Osteoblast (primary cell): Measurements from ENCODE around the gene GPX6. TPM values are rescaled to one million over a fixed set of nuclear protein-coding genes. Genes with fewer than 3 reads are reported as not detected.

Experiments
- DNase-seq: peaks from one replicate; pipeline ENCODE4 v3.0.0; 2011; ENCODE audit warnings: low spot score, mixed read lengths; ENCODE audit not compliant: insufficient read length; ENCODE audit errors: missing footprints
- H2AFZ ChIP-seq: 2 replicates; pipeline ENCODE4 v1.6.0; 2011; ENCODE audit warnings: mild to moderate bottlenecking, low read length
- H3K27ac ChIP-seq: 2 replicates; pipeline ENCODE4 v1.5.1; 2011; ENCODE audit warnings: mild to moderate bottlenecking, low read depth, low read length, moderate library complexity
- H3K27me3 ChIP-seq: 2 replicates; pipeline ENCODE4 v1.6.0; 2012; ENCODE audit warnings: mild to moderate bottlenecking, control low read depth, inconsistent platforms, low read length, moderate library complexity; ENCODE audit not compliant: insufficient read depth
- H3K36me3 ChIP-seq: 2 replicates; pipeline ENCODE4 v1.5.1; 2011; ENCODE audit warnings: mild to moderate bottlenecking, low read length, control low read depth, moderate library complexity; ENCODE audit not compliant: insufficient read depth
- H3K4me1 ChIP-seq: 2 replicates; pipeline ENCODE4 v1.5.1; 2011; ENCODE audit warnings: mild to moderate bottlenecking, low read length, control low read depth, moderate library complexity; ENCODE audit not compliant: insufficient read depth
- H3K4me2 ChIP-seq: 2 replicates; pipeline ENCODE4 v1.6.0; 2011; ENCODE audit warnings: mild to moderate bottlenecking, low read length; ENCODE audit not compliant: insufficient read depth
- H3K4me3 ChIP-seq: fragments of 200-600 bp; sonication (generic); 3 replicates; pipeline ENCODE4 v1.5.1; 2012; ENCODE audit warnings: mild to moderate bottlenecking, low read length, inconsistent platforms; ENCODE audit not compliant: insufficient read depth
- H3K79me2 ChIP-seq: 2 replicates; pipeline ENCODE4 v1.6.0; 2012; ENCODE audit warnings: mild to moderate bottlenecking, low read length, control low read depth, inconsistent platforms; ENCODE audit not compliant: insufficient read depth
- H3K9me3 ChIP-seq: 2 replicates; pipeline ENCODE4 v1.5.1; 2011; ENCODE audit warnings: low read depth, low read length, control low read depth
- H4K20me1 ChIP-seq: 2 replicates; pipeline ENCODE4 v1.6.0; 2012; ENCODE audit warnings: mild to moderate bottlenecking, low read length, control low read depth; ENCODE audit not compliant: insufficient read depth
- total RNA-seq: library from RNA; depleted of rRNA; stranded (reverse); fragments of >200 nt; gene quantifications from 2 replicates; pipeline ENCODE4 v1.2.3, GENCODE V29; 2012
- TF ChIP-seq, protein P1 (sequence below): IDR thresholded peaks from 2 replicates; pipeline ENCODE4 v1.5.1; 2011; ENCODE audit warnings: mild to moderate bottlenecking, low read depth, low read length, moderate library complexity; ENCODE audit errors: extremely low read depth

Gene GPX6, protein sequence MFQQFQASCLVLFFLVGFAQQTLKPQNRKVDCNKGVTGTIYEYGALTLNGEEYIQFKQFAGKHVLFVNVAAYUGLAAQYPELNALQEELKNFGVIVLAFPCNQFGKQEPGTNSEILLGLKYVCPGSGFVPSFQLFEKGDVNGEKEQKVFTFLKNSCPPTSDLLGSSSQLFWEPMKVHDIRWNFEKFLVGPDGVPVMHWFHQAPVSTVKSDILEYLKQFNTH
- total RNA-seq = not detected in 2 replicates

DNA sequence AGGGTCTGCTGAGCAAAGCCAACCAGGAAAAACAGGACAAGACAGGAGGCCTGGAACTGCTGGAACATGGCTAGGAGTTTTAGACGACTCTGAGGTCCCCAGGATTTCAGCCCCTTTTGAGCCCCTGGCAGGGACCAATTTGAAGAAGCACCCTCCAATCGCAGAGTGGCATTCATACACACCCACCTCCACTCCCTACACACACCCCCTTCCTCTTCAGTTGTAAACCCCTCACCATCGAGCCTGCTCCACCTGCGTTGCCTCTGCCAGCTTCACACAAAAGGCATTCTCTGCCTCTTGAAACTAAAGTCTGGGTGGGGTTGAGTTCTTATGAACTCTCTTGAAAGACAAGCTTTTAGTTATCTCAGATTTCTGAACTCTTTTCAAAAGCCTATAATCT lies at the start of gene GPX6:
TSS of gene GPX6 (minus strand) at position 118 of the 400 bp plus-strand sequence. CDS start at position 68, 50 bp downstream.
- Histone ChIP-seq H3K4me2 (no peak within 1 kb of the TSS), H3K9me3 (no peaks in the 10 kb centered on the region), H3K79me2 (no peaks in the 10 kb centered on the region), H3K27me3 (no peaks in the 10 kb centered on the region), H3K4me3 (no peak within 1 kb of the TSS), H3K36me3 (no peaks in the 10 kb centered on the region), H3K4me1 (no peaks in the 10 kb centered on the region), H4K20me1 (no peaks in the 10 kb centered on the region), H3K27ac (no peak within 1 kb of the TSS), H2AFZ (no peak within 1 kb of the TSS)
- DNase-seq = no peak
- TF ChIP-seq, protein P1, sequence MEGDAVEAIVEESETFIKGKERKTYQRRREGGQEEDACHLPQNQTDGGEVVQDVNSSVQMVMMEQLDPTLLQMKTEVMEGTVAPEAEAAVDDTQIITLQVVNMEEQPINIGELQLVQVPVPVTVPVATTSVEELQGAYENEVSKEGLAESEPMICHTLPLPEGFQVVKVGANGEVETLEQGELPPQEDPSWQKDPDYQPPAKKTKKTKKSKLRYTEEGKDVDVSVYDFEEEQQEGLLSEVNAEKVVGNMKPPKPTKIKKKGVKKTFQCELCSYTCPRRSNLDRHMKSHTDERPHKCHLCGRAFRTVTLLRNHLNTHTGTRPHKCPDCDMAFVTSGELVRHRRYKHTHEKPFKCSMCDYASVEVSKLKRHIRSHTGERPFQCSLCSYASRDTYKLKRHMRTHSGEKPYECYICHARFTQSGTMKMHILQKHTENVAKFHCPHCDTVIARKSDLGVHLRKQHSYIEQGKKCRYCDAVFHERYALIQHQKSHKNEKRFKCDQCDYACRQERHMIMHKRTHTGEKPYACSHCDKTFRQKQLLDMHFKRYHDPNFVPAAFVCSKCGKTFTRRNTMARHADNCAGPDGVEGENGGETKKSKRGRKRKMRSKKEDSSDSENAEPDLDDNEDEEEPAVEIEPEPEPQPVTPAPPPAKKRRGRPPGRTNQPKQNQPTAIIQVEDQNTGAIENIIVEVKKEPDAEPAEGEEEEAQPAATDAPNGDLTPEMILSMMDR = no peak

DNA sequence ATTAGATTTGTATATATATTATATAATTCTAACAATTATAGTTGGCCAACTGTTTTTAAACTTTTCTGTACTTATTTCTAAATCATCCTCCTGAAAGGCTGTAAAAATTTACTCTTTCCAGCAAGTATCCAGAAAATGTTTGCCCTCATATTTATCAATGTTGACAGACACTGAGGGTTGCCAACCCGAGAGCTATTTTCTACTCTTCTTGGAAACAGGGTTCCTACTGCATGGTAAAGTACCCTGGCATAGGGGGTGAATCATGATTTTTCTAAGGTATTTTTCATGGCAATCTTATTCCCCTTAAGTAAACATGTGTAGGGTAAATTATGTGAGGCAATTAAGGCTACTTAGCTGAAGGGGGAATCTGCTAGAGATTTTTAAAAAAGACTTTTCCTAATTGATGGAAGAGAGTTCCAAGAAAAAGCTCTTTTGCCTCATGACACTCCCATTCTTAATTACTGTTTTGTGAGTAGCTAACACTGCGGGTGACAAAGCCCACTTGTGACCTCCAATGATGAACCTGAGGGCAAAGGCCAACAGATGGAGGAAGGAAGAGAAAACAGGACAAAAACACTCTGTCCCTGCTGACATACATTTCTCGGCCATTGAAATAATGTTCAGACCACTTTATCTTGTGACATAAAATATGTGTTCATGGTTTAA lies 48.0 kb upstream of the GPX6 start:
- Histone ChIP-seq H3K27me3 (no peaks in the 10 kb centered on the region), H3K79me2 (no peaks in the 10 kb centered on the region), H3K4me1 (no peaks in the 10 kb centered on the region), H3K27ac (no peak overlapping the region), H2AFZ (no peak overlapping the region), H3K36me3 (no peaks in the 10 kb centered on the region), H3K9me3 (no peaks in the 10 kb centered on the region), H3K4me3 (no peak overlapping the region), H4K20me1 (no peaks in the 10 kb centered on the region), H3K4me2 (no peak overlapping the region)
- TF ChIP-seq, protein P1 = no peak
- DNase-seq = no peak

DNA sequence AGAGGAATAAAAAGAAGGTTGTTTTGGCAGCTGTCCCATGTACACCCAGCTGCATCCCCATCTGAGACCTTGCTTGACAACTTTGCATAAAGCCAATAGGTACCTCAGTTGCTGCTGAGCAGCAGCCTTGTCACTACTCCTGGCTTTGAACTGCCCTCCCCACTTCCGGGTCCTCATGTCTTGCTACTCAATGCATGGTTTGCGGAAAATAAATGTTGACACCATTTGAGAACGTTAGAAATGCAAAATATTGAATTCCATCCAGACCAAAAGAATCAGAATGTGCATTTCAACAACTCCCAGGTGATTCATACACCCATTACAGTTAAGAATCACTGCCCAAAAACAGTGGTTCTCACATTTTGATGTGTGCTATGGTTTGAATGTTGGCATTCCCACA lies 43.0 kb upstream of the GPX6 start:
- Histone ChIP-seq H3K27me3 (no peaks in the 10 kb centered on the region), H2AFZ (no peak overlapping the region), H3K4me3 (no peak overlapping the region), H3K79me2 (no peaks in the 10 kb centered on the region), H3K27ac (no peak overlapping the region), H3K9me3 (no peaks in the 10 kb centered on the region), H4K20me1 (no peaks in the 10 kb centered on the region), H3K4me2 (no peak overlapping the region), H3K36me3 (no peaks in the 10 kb centered on the region), H3K4me1 (no peaks in the 10 kb centered on the region)
- DNase-seq = no peak
- TF ChIP-seq, protein P1 = no peak

DNA sequence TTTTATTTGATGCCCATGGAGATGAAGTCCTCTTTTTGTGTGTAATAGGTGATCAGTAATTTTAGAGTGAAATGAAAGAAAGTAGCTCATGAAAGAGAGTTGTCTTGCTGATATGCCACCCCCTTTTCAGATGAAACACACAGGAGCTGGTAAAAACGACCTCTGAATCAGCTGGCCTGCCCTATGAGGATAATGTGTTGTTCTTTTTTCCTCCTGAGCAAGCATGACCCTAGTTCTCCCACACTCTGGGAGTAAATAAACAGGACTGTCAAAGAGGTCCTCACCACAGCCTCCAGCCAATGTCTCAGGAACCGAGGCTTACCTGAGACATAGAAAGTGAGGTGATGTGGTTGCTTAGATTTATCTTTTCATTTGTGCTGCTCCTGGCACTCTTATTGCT lies 39.5 kb upstream of the GPX6 start:
- Histone ChIP-seq H3K4me3 (no peak overlapping the region), H4K20me1 (no peaks in the 10 kb centered on the region), H3K27me3 (no peaks in the 10 kb centered on the region), H3K4me1 (no peaks in the 10 kb centered on the region), H2AFZ (no peak overlapping the region), H3K4me2 (no peak overlapping the region), H3K27ac (no peak overlapping the region), H3K9me3 (no peaks in the 10 kb centered on the region), H3K36me3 (no peaks in the 10 kb centered on the region), H3K79me2 (no peaks in the 10 kb centered on the region)
- DNase-seq = no peak
- TF ChIP-seq, protein P1 = no peak
